ENCODE results near the gene NEB. TPM values are rescaled to one million over a fixed set of nuclear protein-coding genes. Genes with fewer than 3 reads are reported as not detected.

NEB gene
- total and polyA plus RNA-seq, 2 of the 13 experiments (the other 11 are each of a cell fraction or from before 2014, with no cell fraction given), result 0.21 to 0.24 TPM

GRCh38 chr2:151575338-151575737 lies 158.9 kb downstream of the NEB start (continued):
- TF ChIP-seq ZBTB49 (CRISPR knock-in tag; IDR thresholded peaks at IDR 0.05; ENCODE audit: borderline replicate concordance), result no peak
- TF ChIP-seq, protein P1, sequence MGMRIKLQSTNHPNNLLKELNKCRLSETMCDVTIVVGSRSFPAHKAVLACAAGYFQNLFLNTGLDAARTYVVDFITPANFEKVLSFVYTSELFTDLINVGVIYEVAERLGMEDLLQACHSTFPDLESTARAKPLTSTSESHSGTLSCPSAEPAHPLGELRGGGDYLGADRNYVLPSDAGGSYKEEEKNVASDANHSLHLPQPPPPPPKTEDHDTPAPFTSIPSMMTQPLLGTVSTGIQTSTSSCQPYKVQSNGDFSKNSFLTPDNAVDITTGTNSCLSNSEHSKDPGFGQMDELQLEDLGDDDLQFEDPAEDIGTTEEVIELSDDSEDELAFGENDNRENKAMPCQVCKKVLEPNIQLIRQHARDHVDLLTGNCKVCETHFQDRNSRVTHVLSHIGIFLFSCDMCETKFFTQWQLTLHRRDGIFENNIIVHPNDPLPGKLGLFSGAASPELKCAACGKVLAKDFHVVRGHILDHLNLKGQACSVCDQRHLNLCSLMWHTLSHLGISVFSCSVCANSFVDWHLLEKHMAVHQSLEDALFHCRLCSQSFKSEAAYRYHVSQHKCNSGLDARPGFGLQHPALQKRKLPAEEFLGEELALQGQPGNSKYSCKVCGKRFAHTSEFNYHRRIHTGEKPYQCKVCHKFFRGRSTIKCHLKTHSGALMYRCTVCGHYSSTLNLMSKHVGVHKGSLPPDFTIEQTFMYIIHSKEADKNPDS (CRISPR knock-in tag; IDR thresholded peaks at IDR 0.05), result no peak
- TF ChIP-seq, protein P2, sequence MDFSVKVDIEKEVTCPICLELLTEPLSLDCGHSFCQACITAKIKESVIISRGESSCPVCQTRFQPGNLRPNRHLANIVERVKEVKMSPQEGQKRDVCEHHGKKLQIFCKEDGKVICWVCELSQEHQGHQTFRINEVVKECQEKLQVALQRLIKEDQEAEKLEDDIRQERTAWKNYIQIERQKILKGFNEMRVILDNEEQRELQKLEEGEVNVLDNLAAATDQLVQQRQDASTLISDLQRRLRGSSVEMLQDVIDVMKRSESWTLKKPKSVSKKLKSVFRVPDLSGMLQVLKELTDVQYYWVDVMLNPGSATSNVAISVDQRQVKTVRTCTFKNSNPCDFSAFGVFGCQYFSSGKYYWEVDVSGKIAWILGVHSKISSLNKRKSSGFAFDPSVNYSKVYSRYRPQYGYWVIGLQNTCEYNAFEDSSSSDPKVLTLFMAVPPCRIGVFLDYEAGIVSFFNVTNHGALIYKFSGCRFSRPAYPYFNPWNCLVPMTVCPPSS (IDR thresholded peaks at IDR 0.05), result no peak

GRCh38 chr2:151570191-151570590 lies 164.1 kb downstream of the NEB start:
- H3K27me3 ChIP-seq (ENCODE audit: control insufficient read depth in 1 of 2, insufficient read depth in 2 of 2, low read length in 2 of 2), result no peaks in the 10 kb centered on the region
- intact Hi-C loops (cut with micrococcal nuclease; ENCODE audit: unreplicated experiment) (loop anchor here (10.0 kb wide), 1 partner anchor 455 kb away; no protein-coding TSS in a partner anchor), in situ Hi-C loops (cut with HindIII; ENCODE audit: extremely low pct_ligation_motif_present, low pct_unique_long_range_greater_than_20kb) (no loop called here)
- H2AFZ ChIP-seq (ENCODE audit: low read length), result no peak overlapping the region
- H3K4me2 ChIP-seq (ENCODE audit: low read depth, low read length), result no peak overlapping the region
- no peaks in the 10 kb centered on the region for H3K36me3 ChIP-seq (replicated peaks in 1 of 2; ENCODE audit: control insufficient read depth in 1 of 2, insufficient read depth in 2 of 2, low read length in 2 of 2)
- no peak overlapping the region for H3K4me3 ChIP-seq (replicated peaks in 1 of 3; ENCODE audit: insufficient read depth in 1 of 3, low read depth in 2 of 3, low read length in 3 of 3)
- H4K20me1 ChIP-seq (ENCODE audit: insufficient read depth, low read length), result no peaks in the 10 kb centered on the region
- CTCF ChIA-PET (ENCODE audit: low intra/inter-chr PET ratio, low total read pairs), result no interaction called here
- no peak for ATAC-seq
- POLR2A ChIA-PET, result no interaction called here
- no TSS peak for BruUV-seq (replicated peaks)
- H3K4me1 ChIP-seq (ENCODE audit: insufficient read depth, low read length), result no peaks in the 10 kb centered on the region
- no peak for FAIRE-seq
- no peak for DNase-seq (ENCODE audit: low spot score)
- H3K9ac ChIP-seq (ENCODE audit: insufficient read depth, low read depth, low read length), result no peak overlapping the region
- WGBS (ENCODE audit: low lambda C conversion rate), result 67% methylated on average over 8 of the region's 8 CpGs
- no peaks in the 10 kb centered on the region for H3K9me3 ChIP-seq (ENCODE audit: low read length)
- H3K27ac ChIP-seq (ENCODE audit: extremely low read length, insufficient read depth, low read length), result no peak overlapping the region
- H3K79me2 ChIP-seq (ENCODE audit: insufficient read depth, low read length), result no peaks in the 10 kb centered on the region
- TF ChIP-seq TCF12 (IDR thresholded peaks at IDR 0.05) (no peak), TCF12 (CRISPR knock-in tag; IDR thresholded peaks at IDR 0.05) (no peak), SCMH1 (CRISPR knock-in tag; IDR thresholded peaks at IDR 0.05; ENCODE audit: borderline replicate concordance) (no peak), FIP1L1 (IDR thresholded peaks at IDR 0.05; ENCODE audit: borderline replicate concordance, insufficient read depth, low read depth, low read length) (no peak), NONO (IDR thresholded peaks at IDR 0.05) (no peak), NONO (CRISPR knock-in tag; conservative IDR thresholded peaks at IDR 0.05) (no peak)
